Neural cell (in vitro differentiated cells): ENCODE results near the gene B3GALT4. TPM values are rescaled to one million over a fixed set of nuclear protein-coding genes. Genes with fewer than 3 reads are reported as not detected.
A peak's percentile ranks its signal among the peaks of the same experiment; 100 is the strongest.

Experiments
- H2AFZ ChIP-seq: fragments of 200-600, 300-800 bp; sonication (generic), shearing (Covaris generic); 2 replicates; pipeline ENCODE4 v1.6.0; 2014; ENCODE audit warnings: low read depth, mild to moderate bottlenecking, antibody characterized with exemption, low read length, moderate library complexity
- H3F3A ChIP-seq: fragments of 200-600 bp; shearing (Covaris generic); 2 replicates; pipeline ENCODE4 v1.6.1; 2016; ENCODE audit warnings: mild to moderate bottlenecking, moderate library complexity, mixed read lengths, antibody characterized with exemption, low read length; ENCODE audit not compliant: insufficient read depth, poor library complexity, severe bottlenecking
- H3K27ac ChIP-seq: fragments of 200-600, 300-800 bp; sonication (generic), shearing (Covaris generic); 2 replicates; pipeline ENCODE4 v1.5.1; 2014; ENCODE audit warnings: mild to moderate bottlenecking, low read length, moderate library complexity
- H3K27me3 ChIP-seq: fragments of 300-800, 200-600 bp; sonication (generic), shearing (Covaris generic); 2 replicates; pipeline ENCODE4 v1.6.0; 2014; ENCODE audit warnings: mild to moderate bottlenecking, low read depth, low read length, moderate library complexity; ENCODE audit not compliant: insufficient read depth
- H3K36me3 ChIP-seq: fragments of 300-800, 200-600 bp; sonication (generic), shearing (Covaris generic); 2 replicates; pipeline ENCODE4 v1.5.1; 2014; ENCODE audit warnings: mild to moderate bottlenecking, antibody characterized with exemption, low read length, moderate library complexity; ENCODE audit not compliant: insufficient read depth
- H3K4me2 ChIP-seq: fragments of 300-800, 200-600 bp; sonication (generic), shearing (Covaris generic); 2 replicates; pipeline ENCODE4 v1.6.0; 2014; ENCODE audit warnings: mild to moderate bottlenecking, low read length
- H3K4me3 ChIP-seq: fragments of 300-800, 200-600 bp; sonication (generic), shearing (Covaris generic); 2 replicates; pipeline ENCODE4 v1.5.1; 2014; ENCODE audit warnings: mild to moderate bottlenecking, low read length, moderate library complexity
- H3K79me2 ChIP-seq: fragments of 200-600 bp; shearing (Covaris generic); replicated peaks from 2 replicates; pipeline ENCODE4 v1.6.0; 2014; ENCODE audit warnings: mild to moderate bottlenecking, low read length, moderate library complexity; ENCODE audit not compliant: insufficient read depth
- H3K9ac ChIP-seq: fragments of 300-800, 200-600 bp; sonication (generic), shearing (Covaris generic); 2 replicates; pipeline ENCODE4 v1.6.1; 2016; ENCODE audit warnings: mild to moderate bottlenecking, low read length, mixed read lengths
- H3K9me2 ChIP-seq: fragments of 200-600 bp; shearing (Covaris generic); 2 replicates; pipeline ENCODE4 v1.6.1; 2016; ENCODE audit warnings: mild to moderate bottlenecking, low read length, mixed read lengths; ENCODE audit not compliant: insufficient read depth
- H3K9me3 ChIP-seq: fragments of 200-600, 300-800 bp; sonication (generic), shearing (Covaris generic); 2 replicates; pipeline ENCODE4 v1.6.1; 2016; ENCODE audit warnings: mild to moderate bottlenecking, mixed run types, low read length, moderate library complexity, mixed read lengths
- H4K20me1 ChIP-seq: fragments of 200-600 bp; shearing (Covaris generic); 2 replicates; pipeline ENCODE4 v1.6.1; 2016; ENCODE audit warnings: mild to moderate bottlenecking, mixed run types; ENCODE audit not compliant: insufficient read depth
- EP300 ChIP-seq: fragments of 450-650 bp; conservative IDR thresholded peaks from 2 replicates; pipeline ENCODE4 v1.6.1; 2014; ENCODE audit warnings: antibody characterized with exemption, mild to moderate bottlenecking, moderate library complexity; ENCODE audit not compliant: poor library complexity, severe bottlenecking
- EZH2 ChIP-seq: fragments of 200-600, 300-800 bp; shearing (Covaris generic), sonication (generic); IDR thresholded peaks from 2 replicates; pipeline ENCODE4 v1.6.1; 2014; ENCODE audit warnings: antibody characterized with exemption, low read length, borderline replicate concordance, mild to moderate bottlenecking; ENCODE audit not compliant: insufficient read depth, poor library complexity, severe bottlenecking
- MXI1 ChIP-seq: fragments of 450-650 bp; conservative IDR thresholded peaks from 2 replicates; pipeline ENCODE4 v1.6.1; 2014; ENCODE audit warnings: antibody characterized with exemption, mild to moderate bottlenecking; ENCODE audit not compliant: poor library complexity, severe bottlenecking
- POLR2AphosphoS5 ChIP-seq: IDR thresholded peaks from 2 replicates; pipeline ENCODE4 v1.6.1; 2012
- RAD21 ChIP-seq: fragments of 450-650 bp; conservative IDR thresholded peaks from 2 replicates; pipeline ENCODE4 v1.6.1; 2014; ENCODE audit warnings: antibody characterized with exemption, mild to moderate bottlenecking, moderate library complexity
- SMC3 ChIP-seq: fragments of 450-650 bp; conservative IDR thresholded peaks from 2 replicates; pipeline ENCODE4 v1.6.1; 2014; ENCODE audit warnings: antibody characterized with exemption, mild to moderate bottlenecking, moderate library complexity; ENCODE audit not compliant: poor library complexity
- TAF1 ChIP-seq: IDR thresholded peaks from 2 replicates; pipeline ENCODE4 v1.6.1; 2012; ENCODE audit warnings: low read depth
- polyA plus RNA-seq: library from polyadenylated mRNA; depleted of rRNA; stranded (reverse); fragments of >200 nt; gene quantifications from 2 replicates; pipeline ENCODE4 v1.2.3, GENCODE V29; 2014
- TF ChIP-seq, protein P1 (sequence below): IDR thresholded peaks from 2 replicates; pipeline ENCODE4 v1.6.1; 2012; ENCODE audit warnings: borderline replicate concordance
- TF ChIP-seq, protein P2 (sequence below): fragments of 450-650 bp; IDR thresholded peaks from 2 replicates; pipeline ENCODE4 v1.5.1; 2014; ENCODE audit warnings: antibody characterized with exemption, mild to moderate bottlenecking, moderate library complexity; ENCODE audit not compliant: poor library complexity, severe bottlenecking

The B3GALT4 gene
- polyA plus RNA-seq, 1 donor from 2014 or later, result 2.5 TPM

DNA sequence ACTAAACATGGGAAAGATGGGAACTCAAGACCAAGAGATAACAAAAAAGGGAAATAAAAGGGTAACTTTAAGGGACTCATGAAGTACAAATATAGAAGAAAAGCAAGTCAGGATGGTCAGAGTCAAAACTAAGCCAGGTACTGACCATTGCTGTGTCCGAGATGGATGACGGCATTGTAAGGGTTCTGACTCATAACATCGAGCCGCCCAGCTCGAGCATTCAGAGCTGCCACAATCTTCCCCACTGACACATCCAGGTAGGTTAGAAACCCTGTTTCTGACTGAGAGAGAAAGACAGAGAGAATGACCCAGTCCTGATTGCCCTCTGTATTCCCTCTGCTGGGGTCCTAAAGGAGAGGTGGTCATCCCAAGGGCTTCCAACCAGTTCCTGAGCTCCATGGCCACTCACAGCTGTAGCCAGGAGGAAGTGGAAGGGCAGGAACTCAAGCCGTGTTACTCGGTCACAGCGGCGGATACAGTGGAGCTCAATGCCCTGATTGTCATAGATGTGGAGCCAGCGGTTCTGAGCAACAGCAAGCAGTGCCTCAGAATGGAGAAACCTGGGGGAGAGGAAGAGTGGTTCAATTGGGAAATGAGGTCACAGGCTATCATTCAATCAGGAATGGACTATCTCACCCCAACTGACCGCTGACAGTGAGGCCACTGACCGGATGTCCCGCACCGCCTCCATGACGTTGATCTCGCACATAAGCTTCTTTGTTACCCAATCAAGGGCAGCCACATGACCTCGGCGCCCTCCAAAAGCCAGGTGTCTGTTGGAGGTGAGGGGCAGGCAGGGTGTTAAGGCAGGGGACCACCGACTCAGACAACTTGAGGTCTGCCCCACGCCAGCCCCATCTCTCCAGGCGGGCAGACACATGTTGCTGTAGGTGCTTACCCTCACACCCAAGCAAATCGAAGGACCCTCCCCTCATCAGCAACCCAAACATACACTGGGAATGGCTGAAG is 10.3 kb downstream of the B3GALT4 start:
- H3K36me3 ChIP-seq, result no peaks in the 10 kb centered on the region
- H3F3A ChIP-seq, result no peaks in the 10 kb centered on the region

DNA sequence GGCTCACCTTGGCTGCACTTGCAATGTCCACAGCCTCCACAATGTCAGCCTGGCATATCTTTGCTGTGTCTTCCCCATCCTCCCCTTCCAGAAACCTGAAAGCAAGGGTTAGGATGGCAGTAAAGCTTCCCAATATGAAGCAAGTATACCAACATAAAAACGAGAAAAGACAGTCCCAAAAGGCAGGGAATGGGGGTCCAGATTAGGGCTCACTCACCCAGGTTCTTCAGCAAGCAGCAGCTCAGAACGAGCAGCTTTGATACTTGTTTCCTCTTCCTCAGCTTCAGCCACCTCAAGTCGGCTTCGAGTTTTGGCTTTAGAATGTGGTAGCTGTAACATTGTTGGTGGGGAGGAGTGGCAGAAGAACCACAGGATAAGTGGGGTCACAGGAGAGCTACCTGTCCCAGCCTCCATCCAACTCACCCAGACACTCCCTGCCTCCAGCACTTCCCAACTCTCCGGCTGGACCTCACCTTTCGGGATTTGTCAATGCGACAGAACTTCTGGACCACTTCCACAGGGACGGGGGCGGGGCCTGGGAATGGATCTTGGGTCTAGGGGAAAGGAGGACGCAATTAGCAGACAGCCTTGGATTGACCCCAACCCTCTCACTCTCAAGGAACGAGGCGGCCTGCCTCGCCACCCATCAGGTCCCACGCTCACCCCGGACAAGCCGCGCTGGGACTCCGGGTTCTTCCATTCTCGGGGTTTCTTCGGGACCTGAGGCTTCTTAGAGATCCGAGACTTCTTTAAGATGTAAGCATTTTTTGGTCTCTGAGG is 11.4 kb downstream of the B3GALT4 start:
- Histone ChIP-seq H3K9ac (peak overlapping the region; percentile 73), H3K4me3 (peak overlapping the region; percentile 82), H3K9me2 (no peaks in the 10 kb centered on the region), H4K20me1 (no peaks in the 10 kb centered on the region), H3K9me3 (no peaks in the 10 kb centered on the region), H2AFZ (peak overlapping the region; percentile 62), H3F3A (no peaks in the 10 kb centered on the region), H3K27me3 (no peaks in the 10 kb centered on the region), H3K79me2 (peaks cover 11% of the 10 kb centered on the region), H3K36me3 (no peaks in the 10 kb centered on the region), H3K27ac (no peak overlapping the region), H3K4me2 (peak overlapping the region; percentile 81)
- TF ChIP-seq EZH2, result no peak

More for the DNA sequence above, 10.3 kb downstream of the B3GALT4 start:
- Histone ChIP-seq H3K9ac (no peak overlapping the region), H4K20me1 (no peaks in the 10 kb centered on the region), H3K9me2 (no peaks in the 10 kb centered on the region), H3K4me2 (no peak overlapping the region), H3K27me3 (no peaks in the 10 kb centered on the region), H3K4me3 (no peak overlapping the region), H3K79me2 (peaks cover 11% of the 10 kb centered on the region), H2AFZ (no peak overlapping the region), H3K27ac (no peak overlapping the region), H3K9me3 (no peaks in the 10 kb centered on the region)
- TF ChIP-seq, protein P1, sequence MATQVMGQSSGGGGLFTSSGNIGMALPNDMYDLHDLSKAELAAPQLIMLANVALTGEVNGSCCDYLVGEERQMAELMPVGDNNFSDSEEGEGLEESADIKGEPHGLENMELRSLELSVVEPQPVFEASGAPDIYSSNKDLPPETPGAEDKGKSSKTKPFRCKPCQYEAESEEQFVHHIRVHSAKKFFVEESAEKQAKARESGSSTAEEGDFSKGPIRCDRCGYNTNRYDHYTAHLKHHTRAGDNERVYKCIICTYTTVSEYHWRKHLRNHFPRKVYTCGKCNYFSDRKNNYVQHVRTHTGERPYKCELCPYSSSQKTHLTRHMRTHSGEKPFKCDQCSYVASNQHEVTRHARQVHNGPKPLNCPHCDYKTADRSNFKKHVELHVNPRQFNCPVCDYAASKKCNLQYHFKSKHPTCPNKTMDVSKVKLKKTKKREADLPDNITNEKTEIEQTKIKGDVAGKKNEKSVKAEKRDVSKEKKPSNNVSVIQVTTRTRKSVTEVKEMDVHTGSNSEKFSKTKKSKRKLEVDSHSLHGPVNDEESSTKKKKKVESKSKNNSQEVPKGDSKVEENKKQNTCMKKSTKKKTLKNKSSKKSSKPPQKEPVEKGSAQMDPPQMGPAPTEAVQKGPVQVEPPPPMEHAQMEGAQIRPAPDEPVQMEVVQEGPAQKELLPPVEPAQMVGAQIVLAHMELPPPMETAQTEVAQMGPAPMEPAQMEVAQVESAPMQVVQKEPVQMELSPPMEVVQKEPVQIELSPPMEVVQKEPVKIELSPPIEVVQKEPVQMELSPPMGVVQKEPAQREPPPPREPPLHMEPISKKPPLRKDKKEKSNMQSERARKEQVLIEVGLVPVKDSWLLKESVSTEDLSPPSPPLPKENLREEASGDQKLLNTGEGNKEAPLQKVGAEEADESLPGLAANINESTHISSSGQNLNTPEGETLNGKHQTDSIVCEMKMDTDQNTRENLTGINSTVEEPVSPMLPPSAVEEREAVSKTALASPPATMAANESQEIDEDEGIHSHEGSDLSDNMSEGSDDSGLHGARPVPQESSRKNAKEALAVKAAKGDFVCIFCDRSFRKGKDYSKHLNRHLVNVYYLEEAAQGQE, result no peak
- no peak for TF ChIP-seq MXI1
- TF ChIP-seq SMC3, result no peak
- TF ChIP-seq RAD21, result no peak
- TF ChIP-seq, protein P2, sequence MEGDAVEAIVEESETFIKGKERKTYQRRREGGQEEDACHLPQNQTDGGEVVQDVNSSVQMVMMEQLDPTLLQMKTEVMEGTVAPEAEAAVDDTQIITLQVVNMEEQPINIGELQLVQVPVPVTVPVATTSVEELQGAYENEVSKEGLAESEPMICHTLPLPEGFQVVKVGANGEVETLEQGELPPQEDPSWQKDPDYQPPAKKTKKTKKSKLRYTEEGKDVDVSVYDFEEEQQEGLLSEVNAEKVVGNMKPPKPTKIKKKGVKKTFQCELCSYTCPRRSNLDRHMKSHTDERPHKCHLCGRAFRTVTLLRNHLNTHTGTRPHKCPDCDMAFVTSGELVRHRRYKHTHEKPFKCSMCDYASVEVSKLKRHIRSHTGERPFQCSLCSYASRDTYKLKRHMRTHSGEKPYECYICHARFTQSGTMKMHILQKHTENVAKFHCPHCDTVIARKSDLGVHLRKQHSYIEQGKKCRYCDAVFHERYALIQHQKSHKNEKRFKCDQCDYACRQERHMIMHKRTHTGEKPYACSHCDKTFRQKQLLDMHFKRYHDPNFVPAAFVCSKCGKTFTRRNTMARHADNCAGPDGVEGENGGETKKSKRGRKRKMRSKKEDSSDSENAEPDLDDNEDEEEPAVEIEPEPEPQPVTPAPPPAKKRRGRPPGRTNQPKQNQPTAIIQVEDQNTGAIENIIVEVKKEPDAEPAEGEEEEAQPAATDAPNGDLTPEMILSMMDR, result no peak
- no peak for TF ChIP-seq EZH2
- no peak for TF ChIP-seq TAF1
- TF ChIP-seq POLR2AphosphoS5, result no peak
- TF ChIP-seq EP300, result no peak
